PC-3 (cell line): ENCODE results near the gene TACC2. TPM values are rescaled to one million over a fixed set of nuclear protein-coding genes. Genes with fewer than 3 reads are reported as not detected.
A peak's percentile ranks its signal among the peaks of the same experiment; 100 is the strongest.

Source experiments
- ATAC-seq: fragments of 200-7000 bp; cut with Tn5 transposase; 2 replicates; pipeline ENCODE4 v1.9.1; 2020; ENCODE audit warnings: mild to moderate bottlenecking, moderate library complexity
- BruUV-seq: library from RNA; stranded (reverse); fragments of 400-500 nt; replicated peaks from 2 replicates; lab custom pipeline; 2021; lab: Mats Ljungman, UMichigan
- CTCF ChIA-PET: fragments of 300-600 bp; sonication (Branson Sonifier 250); formaldehyde crosslinking; loops from one replicate; lab custom pipeline; 2022; ENCODE audit warnings: antibody characterized with exemption; lab: Charles Lee
- POLR2A ChIA-PET: fragments of 300-600 bp; sonication (Branson Sonifier 250); formaldehyde crosslinking; loops from one replicate; lab custom pipeline; 2022; ENCODE audit warnings: antibody characterized with exemption; ENCODE audit not compliant: unreplicated experiment; lab: Charles Lee
- DNase-seq: peaks from one replicate; pipeline ENCODE4 v3.0.0-alpha.2; 2015
- H2AFZ ChIP-seq: fragments of 300-600 bp; sonication (generic); 2 replicates; pipeline ENCODE4 v1.6.0; 2016; ENCODE audit warnings: antibody characterized with exemption, low read length
- H3F3A ChIP-seq: fragments of 300-600 bp; sonication (generic); one replicate; pipeline ENCODE4 v1.6.0; 2017; ENCODE audit warnings: antibody characterized with exemption, low read length, control low read depth, mild to moderate bottlenecking; ENCODE audit not compliant: unreplicated experiment
- H3K27ac ChIP-seq: fragments of 300-600 bp; sonication (generic); 2 replicates; pipeline ENCODE4 v1.5.1; 2016; ENCODE audit warnings: mild to moderate bottlenecking, low read length
- H3K27me3 ChIP-seq: fragments of 300-600 bp; sonication (generic); 2 replicates; pipeline ENCODE4 v1.6.1; 2016; ENCODE audit warnings: low read length, mixed read lengths
- H3K36me3 ChIP-seq: fragments of 300-600 bp; sonication (generic); 2 replicates; pipeline ENCODE4 v1.6.1; 2016; ENCODE audit warnings: low read depth, mixed run types, low read length, mixed read lengths
- H3K4me1 ChIP-seq: fragments of 300-600 bp; sonication (generic); 2 replicates; pipeline ENCODE4 v1.5.1; 2016; ENCODE audit warnings: low read length; ENCODE audit not compliant: insufficient read depth
- H3K4me2 ChIP-seq: fragments of 300-600 bp; sonication (generic); 2 replicates; pipeline ENCODE4 v1.6.0; 2016; ENCODE audit warnings: low read length
- H3K4me3 ChIP-seq: fragments of 300-600 bp; sonication (generic); 2 replicates; pipeline ENCODE4 v1.5.1; 2016; ENCODE audit warnings: mild to moderate bottlenecking, low read length, mixed read lengths
- H3K79me2 ChIP-seq: fragments of 300-600 bp; sonication (generic); 2 replicates; pipeline ENCODE4 v1.6.1; 2017; ENCODE audit warnings: low read length, mixed read lengths
- H3K9ac ChIP-seq: fragments of 300-600 bp; sonication (generic); 2 replicates; pipeline ENCODE4 v1.6.0; 2016; ENCODE audit warnings: mild to moderate bottlenecking, low read length
- H3K9me2 ChIP-seq: fragments of 300-600 bp; sonication (generic); replicated peaks from 2 replicates; pipeline ENCODE4 v1.6.1; 2016; ENCODE audit warnings: mixed run types, low read length, mixed read lengths
- H3K9me3 ChIP-seq: fragments of 300-600 bp; sonication (generic); 2 replicates; pipeline ENCODE4 v1.6.1; 2016; ENCODE audit warnings: low read length, mixed read lengths
- H4K20me1 ChIP-seq: fragments of 300-600 bp; sonication (generic); 2 replicates; pipeline ENCODE4 v1.6.1; 2016; ENCODE audit warnings: low read length, mixed read lengths
- EZH2 ChIP-seq: fragments of 300-600 bp; sonication (generic); IDR thresholded peaks from one replicate; pipeline ENCODE4 v1.6.1; 2017; ENCODE audit warnings: antibody characterized with exemption, mild to moderate bottlenecking, low read length; ENCODE audit not compliant: unreplicated experiment
- EZH2phosphoT487 ChIP-seq: fragments of 300-600 bp; sonication (generic); IDR thresholded peaks from 2 replicates; pipeline ENCODE4 v1.6.1; 2018; ENCODE audit warnings: mild to moderate bottlenecking, antibody characterized with exemption, low read length, borderline replicate concordance
- intact Hi-C: fragments of 100-400 bp; cut with micrococcal nuclease; formaldehyde crosslinking; loops from 2 replicates; pipeline ENCODE4 v1.9.0; 2023
- total RNA-seq: library from RNA; depleted of rRNA; stranded (reverse); fragments of >200 nt; gene quantifications from 2 replicates; pipeline ENCODE4 v1.2.3, GENCODE V29; 2014
- TF ChIP-seq, protein P1 (sequence below): fragments of 300-600 bp; sonication (generic); conservative IDR thresholded peaks from 2 replicates; pipeline ENCODE4 v1.5.1; 2017; ENCODE audit warnings: antibody characterized with exemption, low read depth, mild to moderate bottlenecking, low read length

Gene TACC2
- total RNA-seq, 1 experiment from 2014 or later = 31.7 TPM

GRCh38 chr10:121949049-121949448 lies 39.9 kb upstream of the TACC2 start:
- ChIA-PET CTCF (interaction anchor here (1.0 kb wide), 1 partner anchor 47 kb away, joined by 3 read pairs; no protein-coding TSS in a partner anchor), POLR2A (interaction anchor here (0.7 kb wide), 1 partner anchor 114 kb away, joined by 4 read pairs; no protein-coding TSS in a partner anchor)
- Histone ChIP-seq H3K4me3 (no peak overlapping the region), H3K36me3 (no peaks in the 10 kb centered on the region), H3F3A (no peaks in the 10 kb centered on the region), H4K20me1 (no peaks in the 10 kb centered on the region), H3K9me3 (no peaks in the 10 kb centered on the region), H3K4me1 (no peaks in the 10 kb centered on the region), H3K9ac (no peak overlapping the region), H3K79me2 (no peaks in the 10 kb centered on the region), H2AFZ (no peak overlapping the region), H3K27me3 (no peaks in the 10 kb centered on the region), H3K4me2 (no peak overlapping the region), H3K9me2 (no peaks in the 10 kb centered on the region), H3K27ac (no peak overlapping the region)
- intact Hi-C loops = no loop called here
- TF ChIP-seq, protein P1, sequence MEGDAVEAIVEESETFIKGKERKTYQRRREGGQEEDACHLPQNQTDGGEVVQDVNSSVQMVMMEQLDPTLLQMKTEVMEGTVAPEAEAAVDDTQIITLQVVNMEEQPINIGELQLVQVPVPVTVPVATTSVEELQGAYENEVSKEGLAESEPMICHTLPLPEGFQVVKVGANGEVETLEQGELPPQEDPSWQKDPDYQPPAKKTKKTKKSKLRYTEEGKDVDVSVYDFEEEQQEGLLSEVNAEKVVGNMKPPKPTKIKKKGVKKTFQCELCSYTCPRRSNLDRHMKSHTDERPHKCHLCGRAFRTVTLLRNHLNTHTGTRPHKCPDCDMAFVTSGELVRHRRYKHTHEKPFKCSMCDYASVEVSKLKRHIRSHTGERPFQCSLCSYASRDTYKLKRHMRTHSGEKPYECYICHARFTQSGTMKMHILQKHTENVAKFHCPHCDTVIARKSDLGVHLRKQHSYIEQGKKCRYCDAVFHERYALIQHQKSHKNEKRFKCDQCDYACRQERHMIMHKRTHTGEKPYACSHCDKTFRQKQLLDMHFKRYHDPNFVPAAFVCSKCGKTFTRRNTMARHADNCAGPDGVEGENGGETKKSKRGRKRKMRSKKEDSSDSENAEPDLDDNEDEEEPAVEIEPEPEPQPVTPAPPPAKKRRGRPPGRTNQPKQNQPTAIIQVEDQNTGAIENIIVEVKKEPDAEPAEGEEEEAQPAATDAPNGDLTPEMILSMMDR = no peak
- TF ChIP-seq EZH2 (no peak), EZH2phosphoT487 (no peak)
- BruUV-seq = no TSS peak
- peak; percentile 64 for ATAC-seq
- DNase-seq = no peak

DNA sequence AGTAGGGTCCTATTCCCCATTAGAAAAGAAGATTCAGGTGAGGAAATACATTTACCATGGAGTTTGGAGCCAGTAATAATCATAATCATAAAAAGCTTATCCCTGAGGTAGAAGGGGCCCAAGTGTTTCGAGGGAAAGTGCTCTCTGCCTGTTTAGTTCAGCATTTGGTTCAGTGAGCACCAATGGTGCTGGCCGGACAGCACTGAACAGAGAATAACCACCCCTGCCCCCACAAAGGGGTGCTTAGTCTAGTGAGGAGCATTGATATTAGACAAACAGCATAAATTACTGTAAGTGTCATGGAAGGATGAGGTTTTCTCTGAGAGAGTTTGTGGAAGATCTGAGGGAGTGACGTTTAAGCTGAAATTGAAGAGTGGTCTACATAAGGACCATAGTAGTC lies 39.5 kb upstream of the TACC2 start:
- Histone ChIP-seq H3K27ac (no peak overlapping the region), H3F3A (no peaks in the 10 kb centered on the region), H3K36me3 (no peaks in the 10 kb centered on the region), H3K79me2 (no peaks in the 10 kb centered on the region), H3K9me3 (no peaks in the 10 kb centered on the region), H3K4me3 (no peak overlapping the region), H3K27me3 (no peaks in the 10 kb centered on the region), H3K4me2 (no peak overlapping the region), H3K9me2 (no peaks in the 10 kb centered on the region), H2AFZ (no peak overlapping the region), H4K20me1 (no peaks in the 10 kb centered on the region), H3K9ac (no peak overlapping the region), H3K4me1 (no peaks in the 10 kb centered on the region)
- ATAC-seq (no peak), DNase-seq (no peak)
- BruUV-seq = no TSS peak
- TF ChIP-seq EZH2 = no peak
- TF ChIP-seq, protein P1 = no peak
- TF ChIP-seq EZH2phosphoT487 = no peak
- ChIA-PET CTCF (no interaction called here), POLR2A (no interaction called here)
- intact Hi-C loops = no loop called here

DNA sequence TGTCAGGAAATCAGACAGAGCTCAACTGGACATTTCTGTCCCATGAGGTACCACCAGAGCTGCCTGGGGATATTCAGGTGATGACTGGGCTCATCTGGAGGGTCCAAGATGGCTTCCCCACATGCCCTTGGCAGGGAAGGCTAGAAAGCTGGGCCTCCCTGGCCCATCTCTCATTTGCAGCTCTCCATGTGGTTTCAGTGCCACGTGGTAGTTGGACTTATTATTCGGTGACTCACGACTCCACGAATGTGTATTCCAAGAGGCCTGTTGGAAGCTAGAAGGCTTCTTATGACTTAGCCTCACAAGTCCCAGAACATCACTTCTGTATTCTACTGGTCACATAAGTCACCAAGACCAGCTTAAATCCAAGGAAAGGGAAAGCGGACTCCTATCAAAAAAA lies 36.7 kb upstream of the TACC2 start:
- intact Hi-C loops = no loop called here
- ATAC-seq = no peak

More for the DNA sequence above, 36.7 kb upstream of the TACC2 start:
- POLR2A ChIA-PET = no interaction called here
- no peaks in the 10 kb centered on the region for H3K27me3 ChIP-seq
- peaks cover 4% of the 10 kb centered on the region; the same call in 1 of the 2 replicates for H3K36me3 ChIP-seq
- no peak overlapping the region for H3K9ac ChIP-seq
- H3K4me3 ChIP-seq = no peak overlapping the region
- no peaks in the 10 kb centered on the region for H3K79me2 ChIP-seq
- H3F3A ChIP-seq = no peaks in the 10 kb centered on the region
- DNase-seq = no peak
- no peaks in the 10 kb centered on the region for H4K20me1 ChIP-seq
- BruUV-seq = no TSS peak
- H3K4me1 ChIP-seq = peaks cover 13% of the 10 kb centered on the region
- TF ChIP-seq EZH2phosphoT487 = no peak
- TF ChIP-seq, protein P1 = no peak
- TF ChIP-seq EZH2 = no peak
- no peaks in the 10 kb centered on the region for H3K9me3 ChIP-seq
- H3K4me2 ChIP-seq = no peak overlapping the region
- CTCF ChIA-PET = no interaction called here
- H3K27ac ChIP-seq = no peak overlapping the region
- H3K9me2 ChIP-seq = no peaks in the 10 kb centered on the region
- H2AFZ ChIP-seq = no peak overlapping the region
